ENCODE results near the gene AGO3.
A peak's percentile ranks its signal among the peaks of the same experiment; 100 is the strongest.

Gene AGO3

DNA sequence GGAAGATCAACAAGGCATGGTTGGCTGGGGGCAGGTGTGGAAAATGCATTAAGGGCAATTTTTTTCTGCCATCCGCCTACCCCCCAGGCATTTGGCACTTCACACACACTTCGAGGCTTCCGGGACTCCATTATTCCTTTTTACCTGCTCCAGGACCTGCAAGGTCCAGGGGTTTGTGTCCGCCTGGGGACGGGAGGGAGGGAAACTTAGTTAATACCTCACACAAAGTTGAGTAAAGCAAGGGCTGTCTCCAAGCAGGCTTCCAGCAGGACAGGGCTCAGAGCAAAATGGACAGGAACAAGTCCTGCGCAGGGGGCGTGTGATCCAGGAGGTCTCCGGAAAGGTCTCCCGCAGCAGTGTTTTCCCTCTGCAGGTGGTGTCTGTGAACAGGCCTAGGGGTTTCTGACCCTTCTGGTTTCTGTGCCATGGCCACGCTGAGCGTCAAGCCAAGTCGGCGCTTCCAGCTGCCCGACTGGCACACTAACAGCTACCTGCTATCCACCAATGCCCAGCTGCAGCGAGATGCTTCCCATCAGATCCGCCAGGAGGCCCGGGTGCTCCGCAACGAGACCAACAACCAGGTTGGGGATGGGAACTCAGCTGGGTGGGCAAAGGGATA is 153.7 kb downstream of the AGO3 start:
- DNase-seq: no peak

DNA sequence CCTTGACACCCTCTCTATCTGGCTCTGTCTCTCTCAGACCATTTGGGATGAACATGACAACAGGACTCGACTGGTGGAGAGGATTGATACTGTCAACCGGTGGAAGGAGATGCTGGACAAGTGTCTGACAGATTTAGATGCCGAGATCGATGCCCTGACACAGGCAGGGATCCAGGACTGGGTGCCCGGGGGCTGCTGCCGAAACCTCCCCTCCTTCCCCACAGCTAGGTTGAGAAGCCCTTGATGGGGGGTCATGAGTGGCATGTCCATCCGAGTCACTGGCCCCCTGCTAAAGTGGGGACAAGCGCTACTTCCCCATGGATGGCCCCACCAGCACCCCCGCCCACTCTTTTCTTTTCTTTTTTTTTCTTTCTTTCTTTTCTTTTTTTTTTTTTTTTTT is 154.2 kb downstream of the AGO3 start:
- no peak for DNase-seq

DNA sequence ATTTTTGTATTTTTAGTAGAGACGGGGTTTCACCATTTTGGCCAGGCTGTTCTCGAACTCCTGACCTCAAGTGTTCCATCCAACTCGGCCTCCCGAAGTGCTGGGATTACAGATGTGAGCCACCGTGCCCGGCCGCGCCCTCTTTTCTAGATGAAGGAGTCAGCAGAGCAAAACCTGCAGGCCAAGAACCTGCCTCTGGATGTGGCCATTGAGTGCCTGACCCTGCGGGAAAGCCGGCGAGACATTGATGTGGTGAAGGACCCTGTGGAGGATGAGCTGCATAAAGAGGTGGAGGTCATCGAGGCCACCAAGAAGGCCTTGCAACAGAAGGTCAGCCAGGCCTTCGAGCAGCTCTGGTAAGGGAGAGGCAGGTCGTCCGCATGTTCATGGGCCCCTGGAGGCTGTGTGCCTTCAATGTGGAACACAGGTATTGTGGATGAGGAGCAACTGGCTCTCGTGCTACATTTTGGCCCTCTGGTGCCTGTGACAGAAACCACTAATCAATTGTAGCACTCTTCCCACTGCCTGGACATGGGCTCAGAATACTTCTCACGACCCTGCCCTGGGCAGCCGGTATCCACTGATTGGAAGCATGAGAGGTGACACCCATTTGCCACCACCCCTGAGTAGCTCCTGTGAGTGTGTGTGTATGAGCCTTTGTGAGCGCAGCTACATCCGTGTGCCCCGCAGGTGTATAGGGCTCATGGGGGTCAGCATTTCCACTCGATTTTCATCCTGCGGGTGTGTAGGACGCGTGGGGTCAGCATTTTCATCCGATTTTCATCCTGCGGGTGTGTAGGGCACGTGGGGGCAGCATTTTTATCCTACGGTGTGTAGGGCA is 155.0 kb downstream of the AGO3 start:
- no peak for DNase-seq

DNA sequence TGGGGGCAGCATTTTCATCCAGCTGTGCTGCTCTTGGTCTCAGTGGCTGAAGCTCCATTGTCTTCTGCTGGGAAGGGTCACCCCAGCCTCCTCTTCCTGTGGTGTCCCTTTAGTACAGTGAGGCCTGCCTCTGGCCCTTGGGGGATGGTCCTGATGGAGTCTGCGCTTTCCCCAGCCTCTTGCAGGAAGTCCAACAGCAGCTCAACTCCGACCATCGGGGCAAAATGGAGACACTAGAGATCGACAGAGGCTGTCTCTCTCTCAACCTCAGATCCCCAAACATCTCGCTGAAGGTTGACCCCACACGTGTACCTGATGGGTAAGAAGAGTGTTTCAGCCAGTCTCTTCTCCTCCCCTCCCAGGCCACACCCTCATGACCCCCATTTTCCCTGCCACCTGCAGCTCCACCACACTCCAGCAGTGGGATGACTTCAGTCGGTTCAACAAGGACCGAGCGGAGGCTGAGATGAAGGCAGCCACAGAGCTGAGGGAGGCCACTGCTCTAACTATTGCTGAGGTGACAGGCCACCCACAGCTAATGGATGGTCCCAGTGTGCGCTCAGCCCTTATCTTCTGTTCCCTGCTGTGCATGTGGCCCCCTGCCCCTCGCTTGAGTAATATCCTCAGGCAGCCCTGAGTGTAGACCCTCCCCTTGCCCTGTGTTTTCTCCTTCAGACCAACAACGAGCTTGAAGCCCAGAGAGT is 155.8 kb downstream of the AGO3 start:
- no peak for DNase-seq

DNA sequence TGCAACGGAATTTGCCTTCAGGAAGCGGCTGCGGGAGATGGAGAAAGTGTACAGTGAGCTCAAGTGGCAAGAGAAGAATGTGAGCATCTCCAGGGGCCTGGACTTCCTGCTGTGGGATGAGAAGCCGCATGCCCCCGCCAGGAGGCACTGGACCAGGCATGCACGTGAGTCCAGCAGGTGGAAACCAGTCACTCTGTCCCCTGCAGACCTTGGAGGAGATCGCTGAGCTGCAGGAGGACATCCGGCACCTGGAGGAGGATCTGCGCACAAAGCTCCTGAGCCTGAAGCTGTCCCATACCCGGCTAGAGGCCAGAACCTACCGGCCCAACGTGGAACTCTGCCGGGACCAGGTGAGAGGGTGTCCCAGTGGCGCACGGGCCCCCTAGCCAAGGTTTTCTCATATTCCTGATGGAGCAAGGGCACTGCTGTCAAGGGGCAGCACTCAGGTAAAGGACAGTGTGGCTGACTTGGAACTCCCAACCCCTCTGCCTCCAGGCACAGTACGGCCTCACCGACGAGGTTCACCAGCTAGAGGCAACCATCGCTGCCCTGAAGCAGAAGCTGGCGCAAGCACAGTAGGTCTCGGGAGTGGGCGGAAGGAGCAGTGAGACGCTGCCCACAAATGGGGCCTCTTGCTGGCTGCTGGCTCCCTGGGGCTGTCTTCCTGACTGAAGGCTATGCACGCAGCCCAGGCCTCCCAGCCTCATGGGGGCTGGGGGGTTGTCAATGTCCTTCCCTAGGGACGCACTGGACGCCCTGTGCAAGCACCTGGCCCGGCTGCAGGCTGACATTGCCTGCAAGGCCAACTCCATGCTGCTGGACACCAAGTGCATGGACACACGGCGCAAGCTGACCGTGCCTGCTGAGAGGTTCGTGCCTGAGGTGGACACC is 156.6 kb downstream of the AGO3 start:
- no peak for DNase-seq

DNA sequence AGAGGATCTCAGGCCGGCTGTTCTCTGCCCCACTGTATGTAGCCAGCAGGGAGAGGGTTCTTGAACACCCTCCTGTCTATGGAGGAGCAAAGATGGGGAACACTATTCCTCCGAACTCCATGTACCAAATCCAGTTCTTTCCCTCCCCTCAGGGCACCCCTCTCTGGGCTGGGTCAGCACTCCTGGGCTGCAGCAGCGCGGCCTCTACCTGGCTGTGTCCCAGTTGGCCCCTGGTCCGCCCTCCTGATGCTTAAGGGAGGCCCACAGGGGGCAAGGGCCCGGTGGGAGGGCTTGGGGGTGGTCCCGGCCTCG is 157.3 kb downstream of the AGO3 start:
- no peak for DNase-seq

DNA sequence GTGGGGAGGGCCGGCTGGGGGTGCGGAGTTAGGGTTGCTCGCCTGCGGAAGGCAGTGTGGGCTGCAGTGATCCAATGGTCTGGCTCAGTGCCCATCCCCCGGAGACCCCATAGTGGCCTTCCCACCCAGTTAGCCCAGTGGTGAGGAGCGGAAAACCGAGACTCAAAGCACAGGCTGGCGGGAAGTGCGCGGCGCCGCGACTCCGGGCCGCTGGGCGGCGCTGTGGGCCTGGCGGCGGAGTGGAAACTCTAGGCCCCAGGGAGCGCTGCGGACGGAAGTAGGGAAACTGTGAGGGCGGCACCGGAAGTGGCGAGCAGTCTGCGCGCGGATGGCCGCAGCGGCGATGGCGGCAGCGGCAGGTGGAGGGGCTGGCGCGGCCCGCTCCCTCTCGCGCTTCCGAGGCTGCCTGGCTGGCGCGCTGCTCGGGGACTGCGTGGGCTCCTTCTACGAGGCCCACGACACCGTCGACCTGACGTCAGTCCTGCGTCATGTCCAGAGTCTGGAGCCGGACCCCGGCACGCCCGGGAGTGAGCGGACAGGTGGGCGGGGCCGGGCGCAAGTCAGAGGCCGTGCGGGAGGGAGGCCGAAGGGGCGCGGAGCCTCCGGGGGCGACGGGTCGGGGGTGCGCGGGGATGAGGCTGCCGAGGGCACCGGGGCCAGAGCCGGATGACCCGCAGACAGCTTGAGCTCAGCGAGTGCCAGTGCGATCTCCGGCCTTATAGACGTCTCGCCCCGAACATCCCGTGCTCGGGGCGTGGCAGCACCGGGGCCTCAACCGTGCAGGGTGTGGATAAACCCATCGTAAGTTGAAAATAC is 157.9 kb downstream of the AGO3 start, which contains the start of gene ADPRS:
Gene ADPRS (plus strand): TSS at position 316 of the 816 bp plus-strand sequence. CDS start 13 bp downstream, at position 329.
- peak; percentile 50 for DNase-seq

DNA sequence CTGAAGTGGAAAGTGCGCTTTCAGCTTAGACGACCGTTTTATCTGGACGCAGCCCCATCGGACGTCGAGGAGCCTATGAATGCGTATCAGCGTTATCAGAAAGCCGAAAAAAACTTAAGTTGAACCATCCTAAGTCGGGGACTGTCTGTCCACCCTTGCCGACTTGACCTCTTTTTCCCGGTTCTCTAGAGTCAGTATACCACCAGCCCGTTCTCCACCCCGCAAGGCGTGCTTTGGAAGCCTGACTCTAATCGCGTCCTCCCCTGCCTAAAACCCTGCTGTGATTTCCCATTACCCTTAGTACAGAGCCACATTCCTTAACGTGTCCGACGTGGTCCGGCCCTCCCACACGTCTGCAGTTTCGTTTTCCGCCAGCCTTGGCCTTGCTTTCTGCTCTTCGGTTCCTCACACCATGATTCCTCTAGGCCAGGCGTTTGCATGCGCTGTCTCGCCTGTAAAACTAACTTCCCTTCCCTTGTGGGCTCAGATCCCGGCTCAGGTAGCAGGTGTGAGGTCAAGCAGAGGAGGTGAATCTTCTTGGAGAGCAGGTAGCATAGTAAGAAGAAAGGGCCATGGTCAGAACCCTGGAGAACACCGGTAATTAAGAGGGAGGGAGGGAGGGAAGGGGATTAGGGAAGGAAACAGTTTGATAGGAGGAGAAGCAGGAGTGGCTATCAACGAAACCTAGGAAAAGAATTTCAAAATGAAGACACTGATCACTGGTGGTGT is 158.7 kb downstream of the AGO3 start:
- DNase-seq: no peak

DNA sequence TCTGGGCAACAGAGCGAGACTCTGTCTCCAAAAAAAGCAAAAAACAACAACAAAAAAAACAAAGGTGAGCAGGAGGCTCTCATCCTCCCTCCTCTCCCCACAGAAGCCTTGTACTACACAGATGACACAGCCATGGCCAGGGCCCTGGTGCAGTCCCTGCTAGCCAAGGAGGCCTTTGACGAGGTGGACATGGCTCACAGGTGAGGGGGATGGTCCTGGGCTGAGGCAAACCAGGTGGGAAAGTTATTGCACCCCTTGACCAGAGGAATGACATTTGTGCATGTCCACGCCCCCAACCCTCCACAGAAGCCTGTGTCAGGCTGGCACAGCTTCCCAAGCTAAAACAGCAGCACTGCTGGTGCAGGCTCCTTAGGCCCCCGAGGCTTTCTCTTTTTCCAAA is 160.2 kb downstream of the AGO3 start:
- no peak for DNase-seq

DNA sequence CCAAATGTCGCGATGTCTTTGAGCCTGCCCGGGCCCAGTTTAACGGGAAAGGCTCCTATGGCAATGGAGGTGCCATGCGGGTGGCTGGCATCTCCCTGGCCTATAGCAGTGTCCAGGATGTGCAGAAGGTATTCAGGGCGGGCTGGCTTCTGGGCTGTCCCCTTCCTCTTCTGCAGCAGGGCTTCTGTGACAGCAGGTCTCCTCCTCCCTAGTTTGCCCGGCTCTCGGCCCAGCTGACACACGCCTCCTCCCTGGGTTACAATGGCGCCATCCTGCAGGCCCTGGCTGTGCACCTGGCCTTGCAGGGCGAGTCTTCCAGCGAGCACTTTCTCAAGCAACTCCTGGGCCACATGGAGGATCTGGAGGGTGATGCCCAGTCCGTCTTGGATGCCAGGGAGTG is 160.8 kb downstream of the AGO3 start:
- DNase-seq: no peak

DNA sequence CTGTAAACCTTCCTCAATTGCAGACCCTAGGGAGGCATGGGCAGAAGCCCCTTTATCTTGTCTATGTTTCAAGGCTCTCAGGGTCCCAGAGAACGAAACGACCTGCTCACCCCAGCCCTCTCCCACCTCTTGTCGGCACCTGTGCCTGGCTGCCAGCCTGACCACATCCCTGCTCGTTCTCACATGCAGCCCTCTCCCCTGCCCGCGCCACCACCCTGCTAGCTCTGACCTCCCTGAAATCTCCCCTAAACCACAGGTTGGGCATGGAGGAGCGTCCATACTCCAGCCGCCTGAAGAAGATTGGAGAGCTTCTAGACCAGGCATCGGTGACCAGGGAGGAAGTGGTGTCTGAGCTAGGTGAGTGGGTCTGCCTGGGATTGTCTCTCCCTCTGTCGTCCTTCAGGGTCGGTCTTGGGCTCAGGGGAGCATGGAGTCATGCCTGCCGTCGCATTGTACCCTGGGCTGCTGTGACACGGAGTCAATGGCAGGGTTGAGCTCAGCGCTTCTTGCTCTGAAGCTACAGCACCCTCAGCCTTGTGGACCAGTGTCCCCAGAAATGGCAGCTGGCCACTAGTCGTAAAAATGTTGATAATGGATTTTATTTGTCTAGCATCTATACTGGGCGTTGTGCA is 161.4 kb downstream of the AGO3 start:
- no peak for DNase-seq

DNA sequence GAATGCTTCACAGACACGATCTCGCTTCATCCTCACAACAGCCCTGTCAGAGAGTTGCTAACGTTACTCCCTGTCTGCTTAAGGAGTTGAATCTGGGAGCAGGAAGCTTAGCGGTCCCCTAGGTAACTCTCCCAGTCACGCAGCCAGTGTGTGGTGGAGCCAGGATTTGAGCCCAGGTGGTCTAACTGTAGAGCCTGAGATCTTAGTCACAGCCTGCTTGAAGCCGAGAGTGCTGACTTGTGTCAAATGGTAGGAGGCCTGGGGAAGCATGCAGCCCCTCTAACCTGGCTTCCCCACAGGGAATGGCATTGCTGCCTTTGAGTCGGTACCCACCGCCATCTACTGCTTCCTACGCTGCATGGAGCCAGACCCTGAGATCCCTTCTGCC is 161.9 kb downstream of the AGO3 start:
- no peak for DNase-seq

DNA sequence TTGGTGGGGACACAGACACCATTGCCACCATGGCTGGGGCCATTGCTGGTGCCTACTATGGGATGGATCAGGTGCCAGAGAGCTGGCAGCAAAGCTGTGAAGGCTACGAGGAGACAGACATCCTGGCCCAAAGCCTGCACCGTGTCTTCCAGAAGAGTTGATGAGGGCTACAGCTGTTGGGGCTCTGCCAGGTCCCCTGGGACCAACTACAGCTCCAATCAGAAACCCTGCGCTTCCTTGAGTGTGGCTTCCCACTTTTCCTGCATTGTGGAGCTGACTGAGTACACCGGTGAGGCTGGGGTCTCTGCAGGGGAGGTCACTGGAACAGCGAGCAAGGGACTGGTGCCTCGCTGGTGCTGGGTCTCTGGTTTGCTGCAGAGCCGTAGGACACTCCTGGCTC is 162.3 kb downstream of the AGO3 start:
- no peak for DNase-seq

DNA sequence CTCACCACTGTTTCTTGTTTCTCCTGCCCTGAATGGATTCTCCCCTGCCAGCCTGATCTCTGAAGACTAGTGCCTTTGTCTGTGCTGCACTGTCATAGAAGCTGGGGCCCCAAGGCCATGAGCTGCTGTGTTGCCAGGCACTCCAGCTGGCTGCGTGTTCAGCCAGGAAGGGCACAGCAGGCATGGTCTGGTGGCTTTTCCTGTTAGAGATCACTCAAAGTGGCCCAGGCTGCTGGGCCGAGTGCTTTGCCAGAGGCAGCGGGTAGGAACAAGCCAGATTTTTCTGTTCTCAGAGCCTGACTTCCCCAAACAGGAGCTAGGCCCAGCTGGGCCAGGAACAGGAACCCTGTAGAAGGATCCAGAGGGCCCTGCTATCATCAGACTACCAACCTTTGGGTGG is 163.0 kb downstream of the AGO3 start:
- DNase-seq: no peak

DNA sequence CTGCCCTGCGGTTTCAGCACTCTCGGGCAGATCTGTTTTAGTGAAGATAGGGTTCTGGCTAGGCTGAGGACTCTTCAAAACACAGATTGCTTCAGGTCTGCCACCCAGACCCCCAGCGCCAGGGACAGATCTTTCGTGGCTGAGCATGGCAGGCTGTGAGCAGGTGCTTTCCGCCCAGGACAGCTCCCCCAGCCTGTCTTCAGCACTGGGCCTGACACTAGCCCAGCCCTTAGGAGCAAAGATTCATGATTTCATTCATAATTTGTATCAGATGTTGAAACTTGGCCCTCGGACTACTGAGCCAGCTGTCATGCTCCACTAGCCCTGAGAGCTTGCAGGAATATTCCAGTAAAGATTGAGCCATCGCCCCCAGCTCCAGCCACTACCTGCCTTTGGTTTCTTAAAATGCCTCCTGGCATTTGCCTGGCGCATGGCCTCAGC is 163.7 kb downstream of the AGO3 start:
- no peak for DNase-seq

DNA sequence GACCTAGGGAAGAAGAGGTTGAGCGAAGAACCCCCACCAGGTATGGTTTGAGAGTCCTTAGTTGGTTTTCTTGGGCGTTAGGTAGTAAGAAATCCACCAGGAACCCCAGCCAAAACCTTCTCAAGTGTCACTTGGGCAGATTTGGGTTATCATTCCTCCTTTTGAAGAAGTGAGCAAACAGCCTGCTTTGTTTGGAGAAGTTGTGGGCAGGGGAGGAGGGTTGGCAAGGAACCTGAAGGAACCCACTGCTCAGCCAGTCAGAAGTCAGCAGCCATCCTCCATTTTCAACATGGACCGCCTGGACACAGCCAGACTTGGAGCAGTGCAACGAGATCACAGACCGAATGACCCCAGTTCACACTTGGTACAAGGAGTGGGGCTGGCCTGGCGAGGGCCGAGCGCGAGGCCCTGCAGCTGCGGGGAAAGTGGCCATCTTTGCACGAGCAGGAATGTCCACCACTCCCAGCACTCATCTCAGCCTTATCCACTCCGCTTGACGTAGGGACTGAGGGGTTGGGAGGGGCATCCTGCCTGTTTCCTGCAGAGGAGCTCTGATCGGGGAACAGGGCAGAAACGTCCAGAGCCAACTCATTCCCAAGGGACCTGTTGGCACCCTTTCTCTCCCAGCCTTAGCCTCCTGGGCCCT is 165.0 kb downstream of the AGO3 start:
- DNase-seq: no peak

DNA sequence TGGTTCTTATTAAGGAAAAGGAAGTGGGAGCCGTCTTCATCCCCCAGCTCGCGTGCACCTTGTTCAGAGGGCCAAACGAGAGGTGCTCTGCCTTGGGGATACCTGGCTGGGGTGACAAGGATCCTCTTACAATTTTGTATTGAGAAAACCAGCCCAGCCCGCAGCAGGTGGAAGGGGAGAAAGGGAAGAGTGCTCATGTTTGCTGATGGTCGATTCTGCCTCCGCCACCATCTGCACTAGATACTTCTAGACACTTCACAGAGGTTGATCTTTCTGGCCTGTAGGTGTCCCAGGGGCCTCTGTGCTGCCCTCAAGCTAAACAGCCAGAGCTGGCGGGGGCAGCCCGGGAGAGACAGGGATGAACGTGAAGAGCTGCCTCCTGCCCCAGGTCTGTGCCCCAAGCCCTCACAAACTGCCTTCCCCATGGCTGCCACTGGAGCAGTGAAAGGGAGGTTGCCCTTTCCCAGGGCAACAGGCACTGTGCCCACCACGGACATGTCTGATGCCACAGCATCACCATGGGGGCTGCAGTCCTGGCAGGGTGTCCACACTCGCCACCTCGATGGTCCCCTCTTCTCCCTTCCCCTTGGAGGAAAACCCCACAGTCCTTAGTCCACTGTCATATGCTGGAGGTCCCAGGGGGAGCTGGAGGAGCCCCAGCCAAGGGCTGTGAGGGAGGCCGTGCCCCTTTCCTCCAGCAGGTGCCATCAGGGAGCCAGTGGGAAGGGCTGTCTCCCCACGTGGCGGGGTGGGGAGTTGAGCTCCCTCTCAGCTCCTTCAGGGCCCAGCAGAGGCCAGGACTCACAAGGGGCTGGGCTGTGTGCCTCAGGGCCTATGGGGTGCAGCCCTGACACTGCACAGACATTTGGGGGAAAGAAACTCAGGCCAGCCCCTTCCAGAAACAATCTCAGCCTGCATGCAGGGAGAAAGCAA is 165.9 kb downstream of the AGO3 start:
- DNase-seq: no peak

DNA sequence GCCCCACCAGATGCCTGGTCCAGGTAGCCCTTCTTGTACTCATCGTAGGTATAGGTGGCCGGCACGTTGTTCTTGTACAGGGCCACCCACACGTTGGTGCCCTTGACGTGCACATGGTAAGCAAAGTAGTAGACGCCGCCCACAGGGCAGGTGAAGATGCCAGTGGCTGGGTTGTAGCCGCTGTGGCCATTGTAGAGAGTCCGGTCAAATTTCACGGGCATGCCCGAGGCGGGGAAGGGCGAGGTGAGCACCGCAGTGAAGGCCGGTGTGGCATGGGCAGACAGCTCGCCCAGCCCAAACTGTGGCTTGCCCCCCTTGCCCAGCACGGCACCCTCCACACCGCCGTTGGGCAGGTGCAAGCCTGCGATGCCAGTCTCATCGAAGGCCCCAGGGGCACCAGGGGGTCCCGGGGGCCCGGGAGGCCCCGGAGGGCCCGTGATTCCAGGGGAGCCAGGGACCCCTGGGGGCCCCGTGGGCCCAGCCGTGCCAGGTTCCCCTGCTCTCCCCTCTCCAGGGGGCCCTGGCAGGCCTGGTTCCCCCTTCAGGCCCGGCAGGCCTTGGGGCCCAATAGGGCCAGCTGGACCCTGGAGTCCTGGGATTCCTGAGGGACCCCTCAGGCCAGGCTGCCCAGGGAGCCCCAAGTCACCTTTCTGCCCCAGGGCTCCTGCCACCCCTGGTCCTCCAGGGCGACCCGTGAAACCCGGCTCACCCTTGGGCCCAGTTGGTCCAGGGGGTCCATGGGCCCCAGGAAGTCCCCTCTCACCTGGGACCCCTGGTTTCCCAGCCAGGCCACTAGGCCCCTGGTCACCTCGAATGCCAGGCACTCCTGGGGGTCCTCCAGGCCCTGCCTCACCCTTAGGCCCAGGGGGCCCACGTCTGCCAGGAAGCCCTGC is 167.0 kb downstream of the AGO3 start:
- no peak for DNase-seq
